Testis (tissue), 3 donors: ENCODE data around the gene TRIM58. TPM values are rescaled to one million over a fixed set of nuclear protein-coding genes. Genes with fewer than 3 reads are reported as not detected.

Experiments used
- DNase-seq: peaks from one replicate; pipeline ENCODE4 v3.0.0-alpha.2; 2019
- H3K27ac ChIP-seq, 2 donors: fragments of 200-600 bp; sonication (generic); one replicate each; pipeline ENCODE4 v1.5.1; 2019
- H3K27me3 ChIP-seq: fragments of 200-600 bp; sonication (generic); one replicate; pipeline ENCODE4 v1.5.1; 2019
- H3K36me3 ChIP-seq: fragments of 200-600 bp; sonication (generic); one replicate; pipeline ENCODE4 v1.5.1; 2017; ENCODE audit warnings: low read depth; ENCODE audit errors: missing control alignments
- H3K4me1 ChIP-seq: fragments of 200-600 bp; sonication (generic); one replicate; pipeline ENCODE4 v1.5.1; 2019
- H3K4me3 ChIP-seq, 2 donors: fragments of 200-600 bp; sonication (generic); one replicate each; pipeline ENCODE4 v1.5.1; 2017 to 2019
- H3K9me3 ChIP-seq: fragments of 200-600 bp; sonication (generic); one replicate; pipeline ENCODE4 v1.5.1; 2017
- CTCF ChIP-seq, 3 experiments: fragments of 450-650 bp in 2 of 3; fragments of 200-600 bp in 1 of 3; sonication (generic) in 1 of 3; IDR thresholded peaks; one replicate each; pipeline ENCODE4 v1.5.1; 2016 to 2019; ENCODE audit warnings: antibody characterized with exemption in 3 of 3, mild to moderate bottlenecking in 2 of 3, moderate library complexity in 1 of 3
- POLR2A ChIP-seq: fragments of 450-650 bp; IDR thresholded peaks from one replicate; pipeline ENCODE4 v1.6.1; 2017; ENCODE audit warnings: antibody characterized with exemption, mild to moderate bottlenecking, moderate library complexity
- WGBS, 2 donors: methylation state at CpG; one replicate each; pipeline ENCODE4 v1.1.5; 2018; 5-methylcytosine and 5-hydroxymethylcytosine counted together
- intact Hi-C: fragments of 100-400 bp; cut with DNase I; formaldehyde crosslinking; loops from one replicate; pipeline ENCODE4 v1.15.1; 2023; ENCODE audit warnings: low total_unique reads
- polyA plus RNA-seq: library from polyadenylated mRNA; stranded (reverse); fragments of 350-450 nt; fragmentation: Illumina TruSeq; extraction: RNeasy Lipid Tissue Mini Kit (QIAGEN cat#74804); gene quantifications from one replicate; pipeline ENCODE4 v1.2.3, GENCODE V29; 2014; ENCODE audit warnings: low read depth, low replicate concordance; ENCODE audit not compliant: insufficient read depth
- total RNA-seq, 2 donors: library from RNA; depleted of rRNA; stranded (reverse); fragments of >200 nt; gene quantifications; one replicate each; pipeline ENCODE4 v1.2.3, GENCODE V29; 2016

TRIM58 gene
- total and polyA plus RNA-seq, 3 donors from 2014 or later: 2.9 to 7.5 (median 5.7) TPM

GRCh38 chr1:247913786-247914185 lies 56.8 kb downstream of the TRIM58 start:
- H3K27me3 ChIP-seq: no peaks in the 10 kb centered on the region
- TF ChIP-seq CTCF (IDR thresholded peaks at IDR 0.05) (no peak), POLR2A (no peak)
- DNase-seq: no peak
- intact Hi-C loops: no loop called here
- no peaks in the 10 kb centered on the region for H3K9me3 ChIP-seq
- no peaks in the 10 kb centered on the region for H3K4me1 ChIP-seq
- no peak overlapping the region for H3K27ac ChIP-seq
- H3K36me3 ChIP-seq: no peaks in the 10 kb centered on the region
- WGBS, 2 donors: 76 to 87% methylated on average over 2 of the region's 2 CpGs
- no peak overlapping the region for H3K4me3 ChIP-seq

GRCh38 chr1:247914941-247915662 lies 58.1 kb downstream of the TRIM58 start:
- no peaks in the 10 kb centered on the region for H3K27me3 ChIP-seq
- H3K27ac ChIP-seq: no peak overlapping the region
- intact Hi-C loops: no loop called here
- no peaks in the 10 kb centered on the region for H3K4me1 ChIP-seq
- no peak for DNase-seq
- TF ChIP-seq POLR2A (no peak), CTCF (IDR thresholded peaks at IDR 0.05) (no peak)
- H3K4me3 ChIP-seq: no peak overlapping the region
- WGBS, 2 donors: 50 to 52% methylated on average over 4 of the region's 4 CpGs
- no peaks in the 10 kb centered on the region for H3K9me3 ChIP-seq
- H3K36me3 ChIP-seq: no peaks in the 10 kb centered on the region

GRCh38 chr1:247919952-247920351 lies 63.0 kb downstream of the TRIM58 start, which contains the start of gene OR2T8:
TSS of gene OR2T8 (plus strand) at chr1:247920252. CDS start at chr1:247921018, 766 bp downstream.
- intact Hi-C loops: no loop called here
- TF ChIP-seq CTCF (IDR thresholded peaks at IDR 0.05): no peak
- 43 to 95% methylated on average over 2 of the region's 2 CpGs for WGBS, 2 donors
- no peaks in the 10 kb centered on the region for H3K9me3 ChIP-seq
- H3K4me3 ChIP-seq: no peak within 1 kb of the TSS
- no peaks in the 10 kb centered on the region for H3K4me1 ChIP-seq
- DNase-seq: no peak
- no peaks in the 10 kb centered on the region for H3K27me3 ChIP-seq
- no peak within 1 kb of the TSS for H3K27ac ChIP-seq
- no peaks in the 10 kb centered on the region for H3K36me3 ChIP-seq

- H3K27ac ChIP-seq: no peak overlapping the region
- WGBS, 2 donors: 75% methylated on average over 3 of the region's 3 CpGs
- H3K27me3 ChIP-seq: no peaks in the 10 kb centered on the region
- no peaks in the 10 kb centered on the region for H3K36me3 ChIP-seq
- no peaks in the 10 kb centered on the region for H3K4me1 ChIP-seq
- H3K9me3 ChIP-seq: no peaks in the 10 kb centered on the region
- TF ChIP-seq POLR2A (no peak), CTCF (IDR thresholded peaks at IDR 0.05) (no peak)
- DNase-seq: no peak
- intact Hi-C loops: no loop called here
- H3K4me3 ChIP-seq: no peak overlapping the region
Observed at GRCh38 chr1:247923941-247924340, 67.0 kb downstream of the TRIM58 start.

- DNase-seq: no peak
- TF ChIP-seq CTCF (IDR thresholded peaks at IDR 0.05) (no peak), POLR2A (no peak)
- WGBS, 2 donors: 69 to 70% methylated on average over 9 of the region's 9 CpGs
- Histone ChIP-seq H3K27ac (no peak within 1 kb of the TSS), H3K4me1 (no peaks in the 10 kb centered on the region), H3K9me3 (no peaks in the 10 kb centered on the region), H3K4me3 (no peak within 1 kb of the TSS), H3K27me3 (no peaks in the 10 kb centered on the region), H3K36me3 (no peaks in the 10 kb centered on the region)
- intact Hi-C loops: no loop called here
Observed at GRCh38 chr1:247924868-247925267, 67.9 kb downstream of the TRIM58 start, which contains the start of gene OR2AJ1. TSS of gene OR2AJ1 (plus strand) at chr1:247924889. CDS start at chr1:247933769, 8,880 bp downstream.
